K562 (cell line): ENCODE measurements around the gene DPM2. TPM values are rescaled to one million over a fixed set of nuclear protein-coding genes. Genes with fewer than 3 reads are reported as not detected.

Experiments
- ARNT ChIP-seq, 2 experiments: fragments of 450-650 bp; IDR thresholded peaks; 2 replicates each; pipeline ENCODE4 v1.6.1; 2016; ENCODE audit warnings: mild to moderate bottlenecking in 1 of 2
- ATF6 ChIP-seq: sonication (generic); formaldehyde crosslinking; IDR thresholded peaks from 2 replicates; pipeline ENCODE4 v1.4.0; 2020; ENCODE audit warnings: mild to moderate bottlenecking, missing genetic modification reagents
- CBX5 ChIP-seq: IDR thresholded peaks from 2 replicates; pipeline ENCODE4 v1.6.1; 2014; ENCODE audit warnings: low read depth, borderline replicate concordance
- CREB3L1 ChIP-seq: fragments of 450-650 bp; IDR thresholded peaks from 2 replicates; pipeline ENCODE4 v1.6.1; 2014; ENCODE audit warnings: low read depth, mild to moderate bottlenecking, moderate library complexity, borderline replicate concordance
- GABPB2 ChIP-seq: fragments of 250-450 bp; sonication (Bioruptor Pico); conservative IDR thresholded peaks from 2 replicates; pipeline ENCODE4 v1.5.1; 2021; ENCODE audit warnings: mild to moderate bottlenecking
- MTA1 ChIP-seq: fragments of 450-650 bp; IDR thresholded peaks from 2 replicates; pipeline ENCODE4 v1.6.1; 2017; ENCODE audit warnings: borderline replicate concordance
- NEUROD1 ChIP-seq: fragments of 150-350 bp; IDR thresholded peaks from 2 replicates; pipeline ENCODE4 v1.6.1; 2014; ENCODE audit warnings: borderline replicate concordance, low read length, low read depth; ENCODE audit not compliant: partially characterized antibody
- POLR3G ChIP-seq: IDR thresholded peaks from 2 replicates; pipeline ENCODE4 v1.6.1; 2011; ENCODE audit not compliant: insufficient read length, insufficient replicate concordance; ENCODE audit errors: extremely low read depth
- RBM22 ChIP-seq: fragments of 200-400 bp; formaldehyde crosslinking; IDR thresholded peaks from 2 replicates; pipeline ENCODE4 v1.6.1; 2018; ENCODE audit warnings: low read length, low read depth; ENCODE audit not compliant: poor library complexity, severe bottlenecking
- SMARCA4 ChIP-seq: fragments of 450-650 bp; IDR thresholded peaks from 2 replicates; pipeline ENCODE4 v1.6.1; 2016
- SOX6 ChIP-seq: fragments of 450-650 bp; IDR thresholded peaks from 2 replicates; pipeline ENCODE4 v1.6.1; 2014; ENCODE audit warnings: mild to moderate bottlenecking
- TCF7 ChIP-seq: sonication (generic); IDR thresholded peaks from 2 replicates; pipeline ENCODE4 v1.6.1; 2016; ENCODE audit warnings: antibody characterized with exemption, borderline replicate concordance
- ZBTB2 ChIP-seq: fragments of 450-650 bp; IDR thresholded peaks from 2 replicates; pipeline ENCODE4 v1.6.1; 2016; ENCODE audit warnings: antibody characterized with exemption
- ZBTB9 ChIP-seq: fragments of 450-650 bp; formaldehyde crosslinking; IDR thresholded peaks from 2 replicates; pipeline ENCODE4 v1.4.0; 2020; ENCODE audit warnings: mild to moderate bottlenecking, moderate library complexity
- ZEB2 ChIP-seq: fragments of 450-650 bp; IDR thresholded peaks from 2 replicates; pipeline ENCODE4 v1.6.1; 2016
- ZNF518B ChIP-seq: fragments of 250-450 bp; sonication (Bioruptor Pico); IDR thresholded peaks from 2 replicates; pipeline ENCODE4 v1.5.0; 2021; ENCODE audit warnings: mild to moderate bottlenecking, moderate library complexity
- ZNF583 ChIP-seq: fragments of 250-450 bp; sonication (Bioruptor Pico); IDR thresholded peaks from 2 replicates; pipeline ENCODE4 v1.4.0; 2020
- ZNF778 ChIP-seq: fragments of 450-650 bp; formaldehyde crosslinking; IDR thresholded peaks from 2 replicates; pipeline ENCODE4 v1.4.0; 2020; ENCODE audit warnings: mild to moderate bottlenecking, moderate library complexity
- polyA plus RNA-seq, 8 experiments: library from polyadenylated mRNA; depleted of rRNA in 4 of 8; stranded (reverse) in 5 of 8; unstranded in 3 of 8; fragments of >200 nt; fragmentation: Nextera tagmentation in 2 of 8; fragmentation: Illumina TruSeq in 1 of 8; extraction: Ambion mirVana in 2 of 8; extraction: Trizol in 1 of 8; gene quantifications; 2 replicates each; pipeline versions ENCODE4 v1.2.1 to v1.2.3, GENCODE V29; 2011 to 2014; ENCODE audit warnings: inconsistent platforms in 1 of 8, missing spikeins in 1 of 8
- total RNA-seq, 7 experiments: library from RNA; depleted of rRNA in 6 of 7; stranded (reverse); fragments of >200 nt in 6 of 7; fragmentation: Illumina TruSeq in 2 of 7; extraction: Trizol in 2 of 7; gene quantifications; 2 replicates each; pipeline versions ENCODE4 v1.2.1 to v1.2.3, GENCODE V29; 2011 to 2021; ENCODE audit warnings: low replicate concordance in 1 of 7

Gene DPM2
- total and polyA plus RNA-seq, 9 of the 15 experiments (the other 6 are each of a cell fraction or from before 2014, with no cell fraction given): 43.5 to 126 (median 71.1) TPM

- no peak for TF ChIP-seq RBM22
- TF ChIP-seq CREB3L1: no peak
- no peak for TF ChIP-seq POLR3G
- no peak for TF ChIP-seq ZBTB9 (CRISPR knock-in tag)
- peak in 1 of 2 experiments; percentile 66; a peak in 3 of 4 replicates for TF ChIP-seq ARNT (IDR thresholded peaks at IDR 0.05)
- TF ChIP-seq CBX5: no peak
- no peak for TF ChIP-seq ZNF518B
- no peak for TF ChIP-seq ATF6 (CRISPR knock-in tag)
- no peak for TF ChIP-seq TCF7
- no peak for TF ChIP-seq ZEB2
- TF ChIP-seq ZNF778: no peak
- 0 out of 2 replicates have a peak, but pooled peaks have one; percentile 56 for TF ChIP-seq SMARCA4
- TF ChIP-seq ZNF583 (CRISPR knock-in tag): no peak
- peak; percentile 42; the same call in 1 of the 2 replicates for TF ChIP-seq ZBTB2
- no peak for TF ChIP-seq SOX6
- no peak for TF ChIP-seq GABPB2
- TF ChIP-seq NEUROD1: no peak
- TF ChIP-seq MTA1: no peak
Observed at GRCh38 chr9:127935765-127936221, 1.9 kb downstream of the DPM2 start (continued).
